Progenitor cell of endocrine pancreas (in vitro differentiated cells): ENCODE data around the gene MCM3AP. TPM values are rescaled to one million over a fixed set of nuclear protein-coding genes. Genes with fewer than 3 reads are reported as not detected.

ENCODE experiments used
- DNase-seq: peaks from one replicate; pipeline ENCODE4 v3.0.0; 2021; ENCODE audit warnings: low spot score; ENCODE audit not compliant: unreplicated experiment
- H3K27ac Mint-ChIP-seq: 2 replicates; pipeline ENCODE4 v1.8.0; 2021; ENCODE audit warnings: mild to moderate bottlenecking, moderate library complexity, mixed read lengths
- H3K27me3 Mint-ChIP-seq: 2 replicates; pipeline ENCODE4 v1.8.0; 2021; ENCODE audit warnings: mixed read lengths
- H3K36me3 Mint-ChIP-seq: 2 replicates; pipeline ENCODE4 v1.8.0; 2022; ENCODE audit warnings: mixed read lengths; ENCODE audit not compliant: insufficient read depth
- H3K4me1 Mint-ChIP-seq: 2 replicates; pipeline ENCODE4 v1.8.0; 2021; ENCODE audit warnings: low read depth, mixed read lengths
- H3K4me3 Mint-ChIP-seq: 2 replicates; pipeline ENCODE4 v1.8.0; 2021; ENCODE audit warnings: low read depth, mild to moderate bottlenecking, moderate library complexity, mixed read lengths
- H3K9me3 Mint-ChIP-seq: 2 replicates; pipeline ENCODE4 v1.8.0; 2021; ENCODE audit warnings: low read depth, mixed read lengths
- total RNA-seq: library from RNA; stranded (reverse); gene quantifications from 2 replicates; pipeline ENCODE4 v1.2.1, GENCODE V29; 2021
- TF ChIP-seq, protein P1 (sequence below): fragments of 200-600 bp; sonication (generic); IDR thresholded peaks from one replicate; pipeline ENCODE4 v1.5.0; 2021; ENCODE audit warnings: antibody characterized with exemption, mild to moderate bottlenecking; ENCODE audit not compliant: unreplicated experiment

MCM3AP gene
- total RNA-seq, 1 donor from 2014 or later: 131 TPM

DNA sequence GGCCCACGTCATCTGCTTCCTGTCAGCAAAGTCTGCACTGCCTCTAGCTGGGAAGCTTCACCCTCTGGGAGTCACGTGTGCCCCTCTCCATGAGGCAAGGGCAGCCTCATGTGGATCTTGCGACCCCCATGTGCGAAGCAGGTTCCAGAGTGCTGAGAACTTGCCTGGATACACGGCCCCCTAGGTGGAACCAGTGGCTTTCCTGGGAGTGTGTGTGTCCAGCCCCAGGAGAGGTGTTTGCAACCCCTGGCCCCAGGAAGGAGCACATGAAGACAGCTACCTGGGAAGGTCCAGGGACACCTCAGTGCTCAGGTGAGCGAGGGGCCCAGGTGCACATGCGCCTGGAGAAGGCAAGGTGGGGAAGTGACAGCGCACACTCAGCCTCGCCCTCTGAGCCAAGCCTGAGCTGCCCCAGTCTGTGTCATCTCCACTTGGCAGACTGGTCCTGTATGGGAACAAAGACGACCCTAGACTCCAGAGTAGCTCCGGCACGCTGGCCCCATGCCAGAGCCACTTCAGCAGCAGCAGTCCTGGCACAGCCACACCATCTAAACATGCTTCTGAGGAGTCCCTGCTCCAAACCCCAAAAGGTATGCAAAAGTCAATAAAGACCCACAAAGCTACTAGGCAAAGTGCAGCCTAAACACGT, 65.7 kb downstream of the MCM3AP start:
- H3K4me1 Mint-ChIP-seq: peaks cover 5% of the 10 kb centered on the region
- H3K4me3 Mint-ChIP-seq: no peak overlapping the region
- DNase-seq: no peak
- H3K27me3 Mint-ChIP-seq: no peaks in the 10 kb centered on the region
- peaks cover 8% of the 10 kb centered on the region for H3K36me3 Mint-ChIP-seq
- H3K27ac Mint-ChIP-seq: no peak overlapping the region
- TF ChIP-seq, protein P1, sequence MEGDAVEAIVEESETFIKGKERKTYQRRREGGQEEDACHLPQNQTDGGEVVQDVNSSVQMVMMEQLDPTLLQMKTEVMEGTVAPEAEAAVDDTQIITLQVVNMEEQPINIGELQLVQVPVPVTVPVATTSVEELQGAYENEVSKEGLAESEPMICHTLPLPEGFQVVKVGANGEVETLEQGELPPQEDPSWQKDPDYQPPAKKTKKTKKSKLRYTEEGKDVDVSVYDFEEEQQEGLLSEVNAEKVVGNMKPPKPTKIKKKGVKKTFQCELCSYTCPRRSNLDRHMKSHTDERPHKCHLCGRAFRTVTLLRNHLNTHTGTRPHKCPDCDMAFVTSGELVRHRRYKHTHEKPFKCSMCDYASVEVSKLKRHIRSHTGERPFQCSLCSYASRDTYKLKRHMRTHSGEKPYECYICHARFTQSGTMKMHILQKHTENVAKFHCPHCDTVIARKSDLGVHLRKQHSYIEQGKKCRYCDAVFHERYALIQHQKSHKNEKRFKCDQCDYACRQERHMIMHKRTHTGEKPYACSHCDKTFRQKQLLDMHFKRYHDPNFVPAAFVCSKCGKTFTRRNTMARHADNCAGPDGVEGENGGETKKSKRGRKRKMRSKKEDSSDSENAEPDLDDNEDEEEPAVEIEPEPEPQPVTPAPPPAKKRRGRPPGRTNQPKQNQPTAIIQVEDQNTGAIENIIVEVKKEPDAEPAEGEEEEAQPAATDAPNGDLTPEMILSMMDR: no peak
- no peaks in the 10 kb centered on the region for H3K9me3 Mint-ChIP-seq

DNA sequence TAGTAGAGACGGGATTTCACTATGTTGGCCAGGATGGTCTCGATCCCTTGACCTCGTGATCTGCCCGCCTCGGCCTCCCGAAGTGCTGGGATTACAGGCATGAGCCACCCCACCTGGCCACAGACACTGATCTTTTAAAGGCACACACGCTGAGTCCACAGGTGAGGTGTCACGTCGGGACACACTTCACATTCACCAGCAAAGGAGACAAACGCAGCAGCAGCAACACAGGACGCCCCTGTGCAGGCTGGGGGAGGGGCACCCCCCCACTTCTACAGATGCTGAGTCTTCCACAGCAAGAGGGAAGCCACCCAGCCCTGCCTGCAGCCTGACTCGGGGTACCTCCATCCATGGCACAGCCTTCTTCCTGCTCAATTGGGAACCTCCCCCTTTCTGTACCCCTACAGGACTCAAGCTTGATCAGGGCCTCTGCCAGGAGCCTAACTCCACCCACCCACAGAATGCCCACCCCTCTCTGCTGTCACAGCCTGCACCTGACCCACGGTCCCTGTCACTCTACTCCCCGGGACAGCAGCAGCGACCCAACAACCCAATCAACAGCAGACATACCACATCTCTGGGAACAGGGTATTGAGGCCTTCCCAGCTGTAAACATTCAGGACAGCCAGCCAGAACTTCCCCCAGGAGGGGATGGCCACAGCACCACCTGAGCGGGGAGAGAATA, 66.4 kb downstream of the MCM3AP start:
- TF ChIP-seq, protein P1: no peak
- Mint-ChIP-seq H3K4me3 (no peak overlapping the region), H3K27me3 (no peaks in the 10 kb centered on the region), H3K9me3 (no peaks in the 10 kb centered on the region), H3K4me1 (peaks cover 2% of the 10 kb centered on the region), H3K36me3 (peaks cover 8% of the 10 kb centered on the region), H3K27ac (no peak overlapping the region)
- DNase-seq: no peak

DNA sequence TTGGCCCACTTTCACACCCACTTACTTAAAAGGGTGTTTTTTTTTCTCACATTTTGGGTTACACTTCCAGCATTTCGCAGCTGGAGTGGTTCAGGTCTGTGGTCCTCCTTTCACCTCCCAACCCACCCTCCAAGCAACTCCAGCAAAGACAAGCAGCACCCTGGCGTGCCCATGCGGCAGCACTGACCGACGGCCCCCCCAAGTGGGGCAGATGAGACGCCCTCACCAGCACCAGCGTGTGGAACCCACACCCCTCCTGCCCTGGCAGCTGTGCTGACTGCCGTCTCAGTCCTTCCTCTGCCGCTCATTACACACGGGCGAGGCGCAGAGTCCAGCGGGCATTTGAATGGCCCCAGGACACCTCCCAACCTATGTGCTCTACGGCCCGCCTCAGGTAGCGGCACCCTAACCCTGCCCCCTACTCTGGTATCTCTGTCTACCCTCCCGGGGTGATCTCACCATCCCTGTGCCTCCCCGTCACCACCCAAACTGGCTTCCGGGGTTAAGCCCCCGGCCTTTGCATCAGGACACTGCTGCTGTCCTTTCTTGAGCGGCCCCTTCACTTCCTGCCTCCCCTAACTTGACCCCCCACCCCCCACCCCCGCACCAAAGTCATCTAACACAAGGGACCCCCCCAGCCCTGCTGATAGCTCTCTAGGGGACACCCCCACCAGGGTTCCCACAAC, 67.8 kb downstream of the MCM3AP start:
- Mint-ChIP-seq H3K27me3 (no peaks in the 10 kb centered on the region), H3K27ac (no peak overlapping the region), H3K4me1 (no peaks in the 10 kb centered on the region), H3K4me3 (no peak overlapping the region), H3K9me3 (no peaks in the 10 kb centered on the region), H3K36me3 (peaks cover 8% of the 10 kb centered on the region)
- no peak for DNase-seq
- TF ChIP-seq, protein P1: no peak

DNA sequence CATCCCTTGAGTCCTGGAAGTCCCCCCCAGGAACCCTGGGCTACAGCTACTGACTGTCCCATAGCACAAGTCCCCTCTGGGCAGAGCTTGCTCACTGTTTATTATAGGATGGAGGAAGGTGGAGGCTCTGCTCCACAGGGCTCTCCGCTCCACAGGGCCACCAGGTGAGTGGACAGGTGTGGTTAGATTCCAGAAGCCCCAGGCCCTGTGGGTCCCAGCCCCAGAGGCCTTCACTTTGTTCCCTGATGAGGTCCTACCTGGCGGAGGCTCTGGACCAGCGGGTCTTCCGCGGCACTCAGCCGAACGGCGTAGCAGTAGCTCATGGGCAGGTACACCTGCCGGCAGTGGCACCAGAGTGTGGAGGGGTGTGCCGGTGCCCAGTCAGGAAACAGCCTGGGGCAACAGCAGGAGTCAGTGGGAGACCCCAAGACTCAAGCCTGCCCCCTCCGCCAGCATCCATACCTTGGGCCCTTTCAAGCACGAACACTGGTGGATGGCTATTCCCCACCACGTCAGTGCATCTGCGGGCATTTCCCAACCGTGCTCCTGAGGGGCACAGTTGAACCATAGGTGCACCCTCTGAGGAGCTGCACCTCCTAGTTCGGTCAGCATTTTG, 69.2 kb downstream of the MCM3AP start:
- Mint-ChIP-seq H3K27ac (no peak overlapping the region), H3K27me3 (no peaks in the 10 kb centered on the region), H3K36me3 (peaks cover 3% of the 10 kb centered on the region), H3K4me3 (no peak overlapping the region), H3K9me3 (no peaks in the 10 kb centered on the region), H3K4me1 (no peaks in the 10 kb centered on the region)
- no peak for DNase-seq
- TF ChIP-seq, protein P1: no peak

DNA sequence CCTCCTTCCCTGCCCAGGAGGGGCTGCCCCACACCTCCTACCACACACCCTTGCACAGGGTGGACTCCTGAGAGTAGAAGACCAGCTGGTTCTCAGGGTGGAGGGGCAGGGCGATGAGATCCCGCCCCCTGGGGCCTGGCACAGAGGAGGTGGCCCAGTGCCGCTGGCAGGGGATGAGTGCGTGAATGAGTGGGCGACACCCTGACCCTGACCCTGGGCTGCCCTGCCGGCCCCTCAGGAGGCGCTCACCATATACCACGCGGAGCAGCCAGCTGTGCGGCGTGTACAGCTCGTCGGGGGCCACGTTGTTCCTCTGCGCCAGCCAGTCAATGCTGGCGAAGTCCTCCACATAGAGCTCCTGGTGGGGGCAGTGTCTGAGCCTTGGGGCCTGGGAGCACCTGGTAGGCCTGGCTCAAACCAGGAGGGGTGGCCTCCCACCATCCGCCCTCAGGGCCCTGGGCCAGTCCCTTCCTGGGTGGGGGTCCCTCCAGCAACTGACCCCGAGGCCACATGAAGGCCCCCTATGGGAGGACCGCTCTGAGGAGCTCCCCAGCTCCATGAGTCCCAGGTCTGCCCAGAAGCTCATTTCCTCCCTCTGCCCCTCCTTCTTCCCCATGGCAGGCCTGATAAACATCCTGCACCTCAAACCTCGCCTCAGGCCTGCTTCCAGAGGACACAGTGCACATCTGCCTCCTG, 69.8 kb downstream of the MCM3AP start:
- Mint-ChIP-seq H3K4me1 (no peaks in the 10 kb centered on the region), H3K36me3 (peaks cover 3% of the 10 kb centered on the region), H3K4me3 (no peak overlapping the region), H3K27ac (no peak overlapping the region), H3K27me3 (no peaks in the 10 kb centered on the region), H3K9me3 (no peaks in the 10 kb centered on the region)
- TF ChIP-seq, protein P1: no peak
- no peak for DNase-seq
